Right lung (tissue), 5 donors: ENCODE measurements around the gene ASB7. TPM values are rescaled to one million over a fixed set of nuclear protein-coding genes. Genes with fewer than 3 reads are reported as not detected.
A peak's percentile ranks its signal among the peaks of the same experiment; 100 is the strongest.

Experiments
- DNase-seq, 2 donors: peaks; one replicate each; pipeline ENCODE4 v3.0.0-alpha.2; 2013
- polyA plus RNA-seq, 5 donors: library from polyadenylated mRNA; unstranded; fragments of 120-200 nt; gene quantifications; one replicate each; pipeline versions ENCODE4 v1.2.1 to v1.2.3, GENCODE V29; 2013; ENCODE audit warnings: inconsistent platforms in 1 of 5, low replicate concordance in 1 of 5; ENCODE audit not compliant: insufficient read length in 5 of 5, insufficient read depth in 1 of 5

The ASB7 gene
- polyA plus RNA-seq, 5 donors, result 10.3 to 14.3 (median 13.0) TPM

GRCh38 chr15:100595964-100596363 lies 6.4 kb upstream of the ASB7 start:
- DNase-seq, result no peak

DNA sequence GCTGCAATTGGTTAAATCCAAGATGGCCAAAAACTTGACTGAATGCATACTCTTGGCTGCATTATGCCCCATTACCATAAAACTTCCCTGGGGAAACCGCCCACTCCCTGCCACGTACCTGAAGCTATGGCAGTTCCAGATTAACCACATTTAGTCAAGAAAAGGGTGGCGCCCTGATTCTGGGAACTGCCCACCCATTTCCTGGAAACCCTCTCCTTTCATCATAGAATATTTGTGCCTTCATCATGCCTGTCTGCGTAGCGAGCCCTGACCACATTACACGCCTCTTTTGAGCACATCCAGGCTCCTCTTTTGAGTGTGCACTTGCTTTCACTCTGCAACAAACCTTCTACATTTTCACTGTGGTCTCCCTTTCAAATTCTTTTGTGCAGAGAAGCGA lies 5.6 kb upstream of the ASB7 start:
- no peak for DNase-seq

- DNase-seq, result no peak
These were observed 4.5 kb upstream of the ASB7 start for GRCh38 chr15:100597862-100598261.

DNA sequence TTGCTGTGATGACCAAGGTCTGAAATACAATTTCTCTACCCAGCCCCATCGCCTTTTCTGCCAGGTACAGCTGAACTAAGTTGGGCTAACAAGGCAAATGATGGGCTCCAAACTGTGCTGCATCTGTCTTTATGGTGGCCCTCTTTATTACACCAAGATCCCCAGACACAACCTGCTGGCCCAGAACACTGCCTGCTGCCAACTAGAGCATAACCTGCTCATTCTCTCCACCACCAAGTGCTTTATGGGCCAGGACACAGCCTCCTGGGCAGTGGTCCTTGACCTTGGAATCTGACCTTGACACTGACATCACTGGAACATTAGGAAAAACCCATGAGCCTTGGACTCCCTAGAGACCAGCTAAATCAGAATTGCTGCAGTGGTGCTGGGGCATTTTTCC lies 3.7 kb upstream of the ASB7 start:
- no peak for DNase-seq

DNA sequence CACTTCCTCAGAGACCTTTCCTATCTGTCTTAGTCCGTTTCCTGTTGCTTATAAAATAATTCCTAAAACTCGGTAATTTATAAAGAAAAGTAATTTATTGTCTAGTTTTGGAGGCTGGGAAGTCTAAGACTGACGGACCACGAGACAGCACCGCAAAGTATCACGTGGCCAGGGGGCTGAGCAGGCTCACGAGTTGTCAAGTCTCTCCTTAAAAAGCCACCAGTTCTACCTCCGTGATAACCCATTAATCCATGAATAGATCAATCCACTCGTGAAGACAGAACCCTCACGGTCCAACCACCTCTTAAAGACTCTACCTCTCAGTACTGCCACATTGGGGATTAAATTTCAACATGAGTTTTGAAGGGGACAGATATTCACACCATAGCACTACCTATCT lies 1.2 kb upstream of the ASB7 start:
- DNase-seq, result no peak

- no peak for DNase-seq
These were observed 749 bp upstream of the ASB7 start for GRCh38 chr15:100601617-100602063.

DNA sequence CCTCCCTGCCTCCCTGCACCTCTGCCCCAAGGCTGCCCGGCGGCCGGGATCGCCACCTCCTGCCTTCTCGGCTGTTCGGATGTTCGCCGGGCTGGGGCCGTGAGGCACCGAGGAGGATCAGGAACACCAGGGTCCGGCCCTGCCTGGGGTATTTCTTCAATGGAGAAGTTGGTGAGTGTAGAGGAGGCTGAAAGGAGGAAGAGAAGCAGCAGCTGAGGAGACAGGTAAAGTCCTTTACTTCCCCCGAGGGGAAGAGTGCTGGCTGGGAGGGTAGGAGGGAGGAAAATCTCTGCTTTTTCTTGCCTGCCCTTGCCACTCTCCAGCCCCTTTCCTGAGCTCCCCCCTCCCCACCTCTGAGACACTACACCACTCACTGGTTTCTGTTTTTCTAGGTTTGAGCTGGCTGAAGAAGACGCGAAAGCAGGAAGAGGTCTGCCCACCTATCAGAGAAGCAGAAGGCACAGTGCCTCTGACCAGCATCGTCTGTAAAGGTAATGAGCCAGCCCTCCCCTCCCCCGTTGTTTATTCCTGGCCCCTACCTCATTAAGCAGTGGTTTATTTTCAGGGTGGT lies 519 bp downstream of the ASB7 start:
- DNase-seq, result no peak

GRCh38 chr15:100612539-100612938 lies 10.2 kb downstream of the ASB7 start:
- no peak for DNase-seq

- no peak for DNase-seq
These were observed 10.8 kb downstream of the ASB7 start for GRCh38 chr15:100613208-100613607.

- no peak for DNase-seq
These were observed 11.9 kb downstream of the ASB7 start for GRCh38 chr15:100614336-100614735.

GRCh38 chr15:100614918-100615317 lies 12.5 kb downstream of the ASB7 start:
- no peak for DNase-seq

- no peak for DNase-seq
These were observed 13.4 kb downstream of the ASB7 start for GRCh38 chr15:100615801-100616200.

- DNase-seq, result no peak
These were observed 14.3 kb downstream of the ASB7 start for GRCh38 chr15:100616700-100617099.

GRCh38 chr15:100623301-100623700 lies 20.9 kb downstream of the ASB7 start:
- no peak for DNase-seq

GRCh38 chr15:100627789-100628395 lies 25.5 kb downstream of the ASB7 start:
- DNase-seq, result peak; percentile 65 to 76

DNA sequence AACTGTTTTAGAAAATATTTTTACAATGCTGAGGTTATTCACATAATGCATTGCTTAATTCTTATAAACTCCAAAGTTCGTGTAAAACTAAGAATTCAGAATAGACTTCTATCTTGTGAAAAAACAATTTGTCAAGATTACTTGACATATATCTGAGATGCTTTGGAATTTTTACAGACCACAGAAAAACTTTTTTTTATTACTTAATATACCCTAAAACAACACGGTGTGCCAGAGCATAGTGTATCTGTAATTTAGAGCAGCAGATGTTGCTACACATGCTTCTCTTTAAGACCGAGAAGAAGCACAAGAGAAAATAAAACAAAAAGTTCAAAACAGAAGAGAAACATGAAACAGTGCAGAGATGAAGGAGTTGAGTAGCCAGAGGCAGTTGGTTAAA lies 26.4 kb downstream of the ASB7 start:
- DNase-seq, result no peak

GRCh38 chr15:100631831-100632230 lies 29.4 kb downstream of the ASB7 start:
- DNase-seq, result no peak

- DNase-seq, result no peak
These were observed 31.3 kb downstream of the ASB7 start for GRCh38 chr15:100633763-100634075.

GRCh38 chr15:100635406-100636071 lies 33.1 kb downstream of the ASB7 start:
- no peak for DNase-seq

DNA sequence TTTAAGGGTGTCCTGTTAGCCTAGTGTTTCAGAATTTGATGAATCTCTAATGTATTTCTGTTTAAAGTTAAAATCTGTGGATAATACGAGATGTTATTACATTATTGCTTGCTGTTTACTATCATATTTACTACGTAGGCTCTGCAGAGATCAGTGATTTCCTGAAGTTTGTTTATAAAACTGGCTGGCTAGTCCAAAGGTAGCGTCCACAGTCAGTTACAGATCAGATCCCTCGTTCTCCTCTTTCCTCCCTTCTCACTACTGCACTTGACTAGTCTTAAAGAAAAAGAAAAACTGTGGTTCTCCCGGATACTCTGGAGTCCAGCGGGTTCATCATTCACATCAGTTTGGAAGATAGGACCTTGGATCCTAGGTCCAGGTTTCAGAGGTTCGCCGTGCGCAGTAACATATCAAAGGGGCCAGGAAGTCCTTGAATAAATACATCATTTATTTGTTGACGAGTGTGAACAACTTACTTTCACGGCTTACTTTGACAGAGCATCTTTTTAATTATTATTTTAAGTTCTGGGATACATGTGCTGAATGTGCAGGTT lies 35.9 kb downstream of the ASB7 start:
- no peak for DNase-seq

- no peak for DNase-seq
These were observed 40.0 kb downstream of the ASB7 start for GRCh38 chr15:100642213-100642949.

DNA sequence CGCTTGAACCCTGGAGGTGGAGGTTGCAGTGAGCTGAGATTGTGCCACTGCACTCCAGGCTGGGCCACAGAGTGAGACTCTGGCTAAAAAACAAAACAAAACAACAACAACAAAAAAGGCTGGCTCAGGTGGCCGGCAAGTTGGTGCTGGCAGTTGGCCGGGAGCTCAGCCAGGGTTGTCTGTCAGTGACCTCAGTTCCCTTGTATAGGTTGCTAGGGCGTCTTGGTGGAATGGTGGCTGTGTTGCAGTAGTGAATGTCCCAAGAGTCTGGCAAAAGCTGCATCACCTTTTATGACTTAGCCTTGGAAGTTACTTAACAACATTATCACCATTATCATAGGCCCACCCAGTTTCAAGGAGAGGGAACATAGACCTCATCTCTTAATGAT lies 40.6 kb downstream of the ASB7 start:
- no peak for DNase-seq

DNA sequence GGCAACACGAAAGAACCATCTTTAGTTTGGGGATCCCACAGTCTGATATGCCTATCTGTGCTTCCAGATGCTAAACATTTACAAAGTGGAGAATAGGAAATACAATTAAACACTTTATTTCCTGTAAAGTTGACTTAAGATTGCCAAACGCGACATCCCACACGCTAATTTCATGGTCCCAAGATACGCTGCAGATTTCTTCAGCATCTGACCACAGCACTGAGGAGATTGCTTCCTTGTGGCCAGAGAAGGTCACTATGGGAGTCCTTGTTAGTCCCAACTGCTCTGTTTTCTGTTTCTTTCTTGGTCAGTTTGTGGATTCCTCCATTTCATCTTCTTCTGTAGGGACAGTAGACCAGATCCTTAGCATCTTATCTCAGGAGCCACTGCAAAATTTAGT lies 43.3 kb downstream of the ASB7 start:
- no peak for DNase-seq
